SH-SY5Y (cell line): ENCODE results near the gene RGP1.
A peak's percentile ranks its signal among the peaks of the same experiment; 100 is the strongest.

ENCODE experiments used
- GATA2 ChIP-seq: IDR thresholded peaks from 2 replicates; pipeline ENCODE4 v1.6.1; 2011; ENCODE audit warnings: mild to moderate bottlenecking, low read depth, low read length
- GATA3 ChIP-seq: IDR thresholded peaks from 2 replicates; pipeline ENCODE4 v1.6.1; 2011; ENCODE audit warnings: low read depth, mild to moderate bottlenecking, low read length, moderate library complexity

The RGP1 gene

DNA sequence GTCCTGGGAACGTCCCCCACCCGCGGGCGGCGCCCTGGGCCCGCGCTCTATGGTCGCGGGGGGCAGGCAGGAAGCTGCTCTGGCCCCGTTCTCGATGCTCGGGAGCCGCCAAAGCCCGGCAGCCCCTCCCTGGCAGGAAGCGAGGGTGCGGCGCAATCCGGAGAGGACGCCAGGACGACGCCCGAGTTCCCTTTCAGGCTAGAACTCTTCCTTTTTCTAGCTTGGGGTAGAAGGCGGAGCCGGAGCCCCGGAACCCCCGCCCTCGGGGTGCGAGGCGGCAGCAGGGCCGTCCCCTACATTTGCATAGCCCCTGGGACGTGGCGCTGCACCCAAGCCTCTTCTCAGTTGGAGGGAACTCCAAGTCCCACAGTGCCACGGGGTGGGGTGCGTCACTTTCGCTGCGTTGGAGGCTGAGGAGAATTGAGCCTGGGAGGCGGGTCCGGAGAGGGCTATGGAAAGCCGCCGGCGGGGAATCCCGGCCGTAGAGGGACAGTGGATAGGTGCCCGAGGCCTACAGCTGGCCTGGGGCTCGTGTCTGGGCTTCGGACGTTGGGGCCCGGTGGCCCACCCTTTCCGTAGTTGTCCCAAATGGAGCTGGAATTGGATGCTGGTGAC lies 16.8 kb upstream of the RGP1 start, which contains the start of the genes CREB3 and TLN1:
TSS of gene CREB3 (plus strand) at position 482 of the 615 bp plus-strand sequence. CDS start at position 589, 107 bp downstream.
TSS of gene TLN1 (minus strand) at position 11 of the 615 bp plus-strand sequence. CDS start 6,501 bp downstream, outside the sequence.
- TF ChIP-seq GATA2 (no peak), GATA3 (no peak)

DNA sequence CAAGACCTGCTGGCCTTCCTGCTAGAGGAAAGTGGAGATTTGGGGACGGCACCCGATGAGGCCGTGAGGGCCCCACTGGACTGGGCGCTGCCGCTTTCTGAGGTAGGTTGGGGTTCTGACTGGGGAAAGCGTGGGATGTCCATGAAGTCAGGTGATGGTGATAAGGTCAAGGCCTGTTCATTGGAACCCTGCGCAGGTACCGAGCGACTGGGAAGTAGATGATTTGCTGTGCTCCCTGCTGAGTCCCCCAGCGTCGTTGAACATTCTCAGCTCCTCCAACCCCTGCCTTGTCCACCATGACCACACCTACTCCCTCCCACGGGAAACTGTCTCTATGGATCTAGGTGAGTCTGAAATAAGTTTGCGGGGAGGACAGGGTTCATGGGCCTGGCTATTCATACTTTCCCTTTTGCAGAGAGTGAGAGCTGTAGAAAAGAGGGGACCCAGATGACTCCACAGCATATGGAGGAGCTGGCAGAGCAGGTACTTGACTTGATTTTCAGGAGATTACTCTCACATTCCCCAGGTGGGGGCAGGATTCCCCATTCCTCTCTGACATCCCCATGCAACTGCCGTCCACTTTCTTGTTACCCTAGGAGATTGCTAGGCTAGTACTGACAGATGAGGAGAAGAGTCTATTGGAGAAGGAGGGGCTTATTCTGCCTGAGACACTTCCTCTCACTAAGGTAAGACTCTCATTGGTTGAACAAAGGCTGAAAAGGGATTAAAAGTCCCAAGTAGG lies 16.1 kb upstream of the RGP1 start:
- TF ChIP-seq GATA2: no peak
- no peak for TF ChIP-seq GATA3

DNA sequence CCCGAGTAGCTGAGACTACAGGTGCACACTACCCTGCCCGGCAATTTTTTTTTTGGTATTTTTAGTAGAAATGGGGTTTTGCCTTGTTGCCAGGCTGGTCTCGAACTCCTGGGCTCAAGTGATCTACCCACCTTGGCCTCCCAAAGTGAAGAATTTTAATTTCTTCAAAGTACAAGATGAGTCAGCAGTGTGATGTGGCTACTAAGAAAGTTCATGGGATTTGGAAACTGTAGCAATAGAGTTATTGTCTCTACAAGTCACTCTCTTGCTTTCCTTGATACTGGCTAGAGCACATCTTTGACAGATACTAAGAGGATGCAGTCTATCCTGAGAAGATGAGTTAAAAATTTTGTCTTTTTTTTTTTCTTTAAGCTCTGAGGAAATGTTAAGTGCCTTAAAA lies 15.0 kb upstream of the RGP1 start:
- TF ChIP-seq GATA3 (no peak), GATA2 (no peak)

DNA sequence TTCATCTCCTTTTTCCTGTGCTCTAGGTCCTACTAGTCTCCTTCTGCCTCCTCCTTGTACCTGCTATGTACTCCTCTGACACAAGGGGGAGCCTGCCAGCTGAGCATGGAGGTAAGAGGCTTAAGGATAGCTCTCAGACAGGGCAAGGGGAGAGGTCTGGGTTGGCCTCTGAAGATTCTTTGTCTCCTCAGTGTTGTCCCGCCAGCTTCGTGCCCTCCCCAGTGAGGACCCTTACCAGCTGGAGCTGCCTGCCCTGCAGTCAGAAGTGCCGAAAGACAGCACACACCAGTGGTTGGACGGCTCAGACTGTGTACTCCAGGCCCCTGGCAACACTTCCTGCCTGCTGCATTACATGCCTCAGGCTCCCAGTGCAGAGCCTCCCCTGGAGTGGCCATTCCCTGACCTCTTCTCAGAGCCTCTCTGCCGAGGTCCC lies 12.9 kb upstream of the RGP1 start:
- TF ChIP-seq GATA2 (no peak), GATA3 (no peak)

DNA sequence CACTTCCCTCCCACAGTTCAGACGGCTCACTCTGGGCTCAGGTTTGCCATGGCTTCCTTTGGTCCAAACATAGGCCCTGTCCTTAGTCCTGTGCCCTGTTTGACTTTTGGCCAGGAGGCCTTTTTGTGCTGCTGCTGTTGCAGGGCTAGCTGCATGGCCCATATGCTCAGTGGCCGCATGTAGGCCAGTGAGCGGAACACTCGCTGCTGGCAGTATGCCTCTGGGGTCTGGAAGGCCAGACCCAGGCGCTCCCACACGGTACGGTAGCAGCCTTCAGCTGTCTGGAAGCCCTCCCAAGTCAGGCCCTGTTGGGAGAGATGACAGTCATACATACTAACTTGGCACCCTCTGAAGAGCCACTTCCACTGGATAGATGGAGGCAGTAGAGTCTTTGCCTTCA lies 11.9 kb upstream of the RGP1 start:
- TF ChIP-seq GATA3 (no peak), GATA2 (no peak)

DNA sequence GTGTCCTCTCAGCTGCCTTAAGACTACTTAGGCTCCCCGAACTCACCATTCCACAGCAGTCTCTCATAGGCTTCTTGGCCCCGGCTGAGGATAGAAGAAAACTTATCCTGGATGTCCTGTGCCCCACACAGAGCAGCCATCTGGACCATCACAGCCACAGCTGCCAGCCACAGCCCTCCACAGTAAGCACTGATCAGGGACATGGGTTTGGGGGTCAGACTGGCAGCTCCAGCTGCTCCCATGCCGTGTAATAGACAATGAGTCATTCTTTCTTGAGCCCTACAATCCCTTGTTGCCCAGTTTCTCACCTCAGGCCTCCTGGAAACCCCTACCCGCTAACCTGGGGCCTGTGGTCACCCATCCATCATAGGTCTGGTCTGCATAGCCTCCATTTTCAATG lies 10.9 kb upstream of the RGP1 start:
- no peak for TF ChIP-seq GATA2
- TF ChIP-seq GATA3: no peak

DNA sequence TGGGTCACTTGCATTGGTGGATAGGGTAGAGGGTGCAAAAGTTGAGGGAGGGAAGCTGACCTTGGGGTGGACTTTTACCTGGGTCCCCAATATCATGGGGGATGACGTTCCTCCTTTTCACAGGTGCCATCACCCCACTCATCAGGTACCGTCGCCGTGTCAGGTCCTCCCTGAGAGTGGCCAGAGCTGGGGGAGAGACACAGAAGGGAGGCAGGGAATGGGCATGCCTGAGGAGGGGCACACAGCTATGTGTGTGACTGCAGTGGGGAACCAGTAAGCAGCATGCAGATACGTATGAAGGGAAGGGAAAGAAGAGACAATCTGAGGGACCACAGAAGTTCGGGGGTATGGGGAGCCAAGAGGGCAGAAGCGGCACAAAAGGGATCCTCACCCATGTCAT lies 10.2 kb upstream of the RGP1 start:
- TF ChIP-seq GATA2: no peak
- TF ChIP-seq GATA3: no peak

DNA sequence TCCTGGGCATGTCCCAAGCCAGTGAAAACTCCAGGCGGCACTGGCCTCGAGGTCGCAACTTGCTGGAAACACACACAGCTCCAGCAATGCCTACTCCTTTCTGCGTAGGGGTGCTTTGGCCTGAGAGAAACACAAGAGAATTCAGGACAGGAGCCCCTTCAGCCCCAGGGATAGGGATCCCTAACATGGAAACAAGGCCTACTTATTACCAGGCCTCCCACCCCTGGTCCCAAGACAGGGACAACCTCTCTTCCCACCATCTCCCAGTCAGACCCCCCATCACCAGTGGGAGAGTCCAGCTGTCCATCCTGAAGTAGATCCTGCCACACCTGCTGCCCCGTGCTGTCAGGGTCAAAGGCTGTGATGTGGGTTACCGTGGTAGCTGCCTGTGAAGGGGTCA lies 8.8 kb upstream of the RGP1 start:
- no peak for TF ChIP-seq GATA3
- no peak for TF ChIP-seq GATA2

DNA sequence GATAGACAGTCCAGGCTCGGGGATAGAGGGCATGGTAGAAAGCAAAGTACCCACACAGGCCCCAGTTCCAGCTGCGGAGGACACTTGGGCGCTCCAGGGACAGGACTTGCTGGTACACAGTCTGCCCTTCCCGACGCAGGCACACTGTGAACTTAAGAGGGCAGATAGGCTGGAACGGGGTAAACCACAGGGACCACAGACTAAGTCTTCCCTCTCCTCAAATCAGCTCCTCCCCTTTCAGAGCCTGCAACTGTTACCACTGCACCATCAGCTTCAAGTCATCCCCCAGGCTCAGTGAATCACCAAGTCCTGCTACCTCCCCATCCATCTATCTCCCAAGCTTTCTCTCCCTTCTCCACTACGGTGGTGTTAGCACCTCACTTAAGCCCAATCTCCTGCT lies 7.3 kb upstream of the RGP1 start:
- TF ChIP-seq GATA2 (no peak), GATA3 (no peak)

DNA sequence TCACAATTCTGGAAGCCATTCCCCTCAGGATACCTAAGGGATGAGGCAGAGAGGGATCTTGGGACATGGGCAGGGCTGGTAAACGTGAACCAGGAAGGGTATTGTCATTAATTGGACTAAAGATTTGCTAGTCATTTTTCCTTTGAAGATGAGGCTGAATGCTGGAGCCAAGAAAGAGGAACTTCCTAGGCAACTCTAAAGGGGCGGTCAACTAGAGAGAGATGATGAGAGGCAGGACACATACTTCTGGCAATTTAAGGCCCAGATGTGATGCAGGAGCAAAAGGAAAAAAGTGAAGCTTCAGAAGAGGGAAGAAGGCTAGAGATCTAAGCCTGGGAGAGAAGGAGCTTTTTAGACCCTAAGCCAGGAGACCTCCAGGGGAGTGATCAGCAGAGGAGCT lies 5.6 kb upstream of the RGP1 start:
- no peak for TF ChIP-seq GATA3
- no peak for TF ChIP-seq GATA2

DNA sequence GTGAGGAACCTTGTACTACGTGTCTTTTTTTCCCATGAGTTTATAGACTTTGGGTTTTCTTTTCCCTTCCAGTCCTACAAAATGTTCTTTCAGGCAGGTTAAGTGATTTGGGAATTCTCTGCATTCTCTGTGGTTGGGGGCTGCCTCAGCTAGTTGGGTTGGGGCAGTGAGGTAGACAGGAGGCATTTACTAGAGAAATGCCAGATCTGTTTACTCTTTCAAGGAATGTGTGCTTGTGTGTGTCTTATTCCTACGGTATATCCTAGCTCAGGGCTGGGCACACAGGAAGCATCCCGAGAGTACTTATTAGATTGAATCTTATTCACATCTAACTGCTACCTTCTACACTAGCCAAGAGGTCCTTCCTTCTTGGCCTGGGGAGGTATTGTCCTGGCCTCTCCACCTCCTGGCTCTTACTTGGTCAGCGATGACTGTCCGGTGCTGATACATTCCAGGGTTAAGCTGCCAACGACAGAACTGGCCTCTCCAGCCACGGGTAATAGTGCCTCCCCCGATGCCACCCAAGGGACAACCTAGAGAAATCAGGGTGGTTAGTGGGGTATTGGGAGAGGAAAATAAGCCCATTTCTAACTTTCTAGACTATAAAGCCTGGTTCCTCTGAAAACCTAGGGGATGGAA lies 5.1 kb upstream of the RGP1 start:
- TF ChIP-seq GATA2 (no peak), GATA3 (no peak)

DNA sequence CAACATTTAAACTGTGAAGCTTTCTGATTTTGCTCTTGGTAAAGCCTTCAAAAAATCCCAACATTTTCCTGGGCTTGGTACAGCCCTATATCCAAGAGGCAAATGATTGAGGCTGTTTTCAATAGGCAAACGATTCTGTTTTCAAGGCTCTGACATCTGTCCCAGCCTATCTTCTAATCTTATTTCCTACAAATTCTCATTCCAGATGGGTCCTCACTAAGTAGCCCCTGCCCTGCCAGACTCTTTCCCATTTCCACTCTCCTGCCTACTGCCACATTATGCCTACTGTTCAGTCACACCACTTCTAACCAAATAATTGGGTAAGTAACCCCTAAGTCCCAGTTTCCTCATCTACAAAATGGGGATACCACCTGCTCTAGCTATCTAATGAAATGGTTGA lies 3.5 kb upstream of the RGP1 start:
- TF ChIP-seq GATA2 (peak; percentile 87), GATA3 (peak; percentile 80; the same call in 1 of the 2 replicates)

DNA sequence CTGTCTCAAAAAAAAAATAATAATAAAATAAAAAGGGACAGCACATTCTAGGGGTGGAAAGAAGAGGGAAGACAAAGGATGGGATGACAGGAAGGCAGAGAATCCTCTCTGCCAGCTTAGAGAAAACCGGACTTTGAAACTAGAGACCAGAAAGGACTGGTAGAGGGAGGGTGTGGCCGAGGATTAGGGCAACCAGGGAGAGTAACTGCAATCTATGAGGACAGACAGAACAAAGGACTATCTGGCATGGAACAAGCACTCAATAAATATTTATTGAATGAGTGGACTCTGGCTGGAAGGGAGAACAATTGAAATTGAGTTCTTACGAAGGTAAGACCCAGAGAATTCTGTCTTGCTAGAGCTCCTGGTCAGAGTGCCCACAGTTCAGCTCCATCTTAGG lies 2.5 kb upstream of the RGP1 start:
- no peak for TF ChIP-seq GATA2
- TF ChIP-seq GATA3: no peak

DNA sequence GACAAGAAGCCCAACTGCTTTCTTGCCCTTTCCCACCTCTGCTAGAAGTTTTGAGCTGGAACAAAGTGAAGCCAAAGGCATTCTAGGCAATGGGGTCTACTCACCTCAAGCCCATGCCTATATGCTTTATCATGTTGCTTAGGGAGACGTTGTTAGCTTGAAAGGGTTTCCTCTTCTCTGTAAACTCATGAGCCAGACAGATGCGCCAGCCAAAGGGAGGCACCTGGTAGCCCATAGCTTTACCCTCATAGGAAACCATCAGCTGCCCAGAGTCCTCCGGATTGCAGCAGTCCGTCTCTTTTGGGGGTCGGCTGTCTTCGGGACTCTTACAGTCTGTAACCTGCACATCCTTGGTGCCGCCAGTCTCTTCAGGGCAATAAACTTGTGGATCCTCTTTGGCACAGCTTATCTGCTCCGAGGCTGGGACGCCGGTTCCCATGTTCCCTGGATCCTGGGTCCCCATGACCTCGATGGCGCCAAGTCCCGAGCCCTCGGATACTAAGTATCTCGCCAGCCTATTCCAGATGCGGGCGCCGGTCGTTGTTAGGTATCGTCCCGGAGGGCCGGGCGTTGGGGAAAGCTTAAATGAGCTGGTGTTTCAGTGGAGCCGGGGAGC lies 737 bp upstream of the RGP1 start:
- no peak for TF ChIP-seq GATA3

DNA sequence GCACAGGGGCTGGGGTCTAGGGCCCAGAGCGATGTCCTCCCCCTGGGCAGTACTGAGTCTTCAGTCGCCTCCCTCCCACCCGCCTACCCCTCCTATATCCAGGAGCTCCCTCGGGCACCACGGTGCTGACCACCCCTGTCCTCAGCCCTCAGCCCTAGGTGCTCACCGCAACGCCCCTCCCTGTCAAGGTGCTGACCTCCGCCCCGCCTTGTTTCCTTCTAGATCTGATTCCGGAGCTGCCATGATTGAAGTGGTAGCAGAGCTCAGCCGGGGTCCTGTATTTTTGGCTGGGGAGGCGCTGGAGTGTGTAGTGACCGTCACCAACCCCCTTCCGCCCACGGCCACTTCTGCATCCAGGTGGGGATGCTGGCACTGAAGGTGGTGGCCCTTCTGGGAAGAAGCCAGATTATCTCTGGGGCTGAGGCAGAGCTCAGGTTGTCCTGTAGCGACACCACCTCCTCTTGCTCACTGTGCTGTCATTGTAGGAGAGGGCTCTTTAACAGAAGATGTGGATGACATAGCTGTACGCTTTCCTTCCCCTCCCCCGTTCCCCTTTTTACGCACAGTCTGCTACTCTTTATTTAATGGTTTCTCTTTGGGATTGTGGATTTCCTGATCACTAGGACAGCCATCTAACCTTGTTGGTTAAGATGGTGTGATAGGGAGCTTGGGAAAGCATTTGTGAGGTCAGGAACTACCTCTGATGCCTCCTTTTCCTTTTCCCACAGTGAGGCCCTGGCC lies 598 bp downstream of the RGP1 start:
- TF ChIP-seq GATA3 (no peak), GATA2 (no peak)
